K562 (cell line): Measurements from ENCODE around the gene ZNF564. TPM values are rescaled to one million over a fixed set of nuclear protein-coding genes. Genes with fewer than 3 reads are reported as not detected.

Experiments
- ATAC-seq: fragments of 200-7000 bp; cut with Tn5 transposase; 3 replicates; pipeline ENCODE4 v1.9.1; 2020; ENCODE audit warnings: moderate library complexity
- BruUV-seq: library from RNA; stranded (reverse); fragments of 400-500 nt; replicated peaks from 2 replicates; lab custom pipeline; 2021; lab: Mats Ljungman, UMichigan
- CTCF ChIA-PET: fragments of 300-600 bp; formaldehyde crosslinking; extraction: SDS; loops from one replicate; lab custom pipeline; 2021; ENCODE audit warnings: low intra/inter-chr PET ratio; lab: Yijun Ruan, JAX
- POLR2A ChIA-PET: fragments of 300-600, 350-650 bp; sonication (Branson Sonifier 250); formaldehyde crosslinking; extraction: SDS; loops from one replicate; lab custom pipeline; 2021; ENCODE audit warnings: antibody characterized with exemption, inconsistent platforms; lab: Yijun Ruan, JAX
- DNase-seq, 4 experiments: peaks; one replicate each; pipeline versions ENCODE4 v3.0.0 to v3.0.0-alpha.2; 2011 to 2018; ENCODE audit warnings: low spot score in 3 of 4, mixed read lengths in 3 of 4; ENCODE audit errors: extremely low read depth in 1 of 4
- FAIRE-seq: peaks from 2 replicates; lab custom pipeline; 2011; peaks lifted over from hg19 to GRCh38; lab: Jason Lieb, UNC
- H2AFZ ChIP-seq: 2 replicates; pipeline ENCODE4 v1.6.0; 2011; ENCODE audit warnings: low read depth, low read length, control low read depth, inconsistent platforms
- H3K27ac ChIP-seq: fragments of 200-600 bp; 3 replicates; pipeline ENCODE4 v1.8.0; 2011; ENCODE audit warnings: low read depth, mild to moderate bottlenecking, control low read depth, inconsistent platforms, low read length, moderate library complexity, mixed read lengths; ENCODE audit errors: extremely low read depth
- H3K27me3 ChIP-seq, 2 experiments: fragments of 300-600 bp in 1 of 2; 2 replicates in 1 of 2; 3 replicates in 1 of 2; pipeline versions ENCODE4 v1.6.0 to v1.8.0; 2011; ENCODE audit warnings: inconsistent platforms in 2 of 2, low read length in 2 of 2, mild to moderate bottlenecking in 1 of 2, mixed read lengths in 1 of 2, moderate library complexity in 1 of 2; ENCODE audit not compliant: control insufficient read depth in 2 of 2, insufficient read depth in 2 of 2
- H3K36me3 ChIP-seq: fragments of 300-600 bp; 3 replicates; pipeline ENCODE4 v1.8.0; 2011; ENCODE audit warnings: mild to moderate bottlenecking, low read length, inconsistent platforms; ENCODE audit not compliant: control insufficient read depth, insufficient read depth
- H3K4me1 ChIP-seq, 2 experiments: fragments of 200-600 bp in 1 of 2; replicated peaks in 1 of 2; 2 replicates in 1 of 2; 3 replicates in 1 of 2; pipeline versions ENCODE4 v1.5.1 to v1.8.0; 2011; ENCODE audit warnings: inconsistent platforms in 2 of 2, low read length in 2 of 2, mild to moderate bottlenecking in 1 of 2, mixed read lengths in 1 of 2, moderate library complexity in 1 of 2; ENCODE audit not compliant: control insufficient read depth in 2 of 2, insufficient read depth in 2 of 2
- H3K4me2 ChIP-seq: 2 replicates; pipeline ENCODE4 v1.6.1; 2011; ENCODE audit warnings: low read length, control low read depth, inconsistent platforms, mixed read lengths; ENCODE audit not compliant: insufficient read depth
- H3K4me3 ChIP-seq: fragments of 200-600 bp; sonication (generic), shearing (Covaris generic); 2 replicates; pipeline ENCODE4 v1.5.1; 2016; ENCODE audit warnings: control low read depth, inconsistent platforms
- H3K79me2 ChIP-seq: fragments of 200-600 bp; 3 replicates; pipeline ENCODE4 v1.8.0; 2011; ENCODE audit warnings: low read length, inconsistent platforms; ENCODE audit not compliant: control insufficient read depth, insufficient read depth
- H3K9ac ChIP-seq, 2 experiments: 2 replicates each; pipeline versions ENCODE4 v1.6.0 to v1.6.1; 2011; ENCODE audit warnings: low read depth in 2 of 2, low read length in 2 of 2, control low read depth in 1 of 2, inconsistent platforms in 1 of 2, mild to moderate bottlenecking in 1 of 2, mixed read lengths in 1 of 2; ENCODE audit not compliant: insufficient read depth in 1 of 2
- H3K9me1 ChIP-seq: one replicate; pipeline ENCODE4 v1.6.0; 2011; ENCODE audit warnings: inconsistent platforms, mild to moderate bottlenecking, low read length, moderate library complexity; ENCODE audit not compliant: control insufficient read depth, insufficient read depth
- H3K9me3 ChIP-seq: replicated peaks from 2 replicates; pipeline ENCODE4 v1.5.1; 2011; ENCODE audit warnings: low read depth, low read length, inconsistent platforms; ENCODE audit not compliant: control insufficient read depth, insufficient read depth
- H4K20me1 ChIP-seq: replicated peaks from 2 replicates; pipeline ENCODE4 v1.6.1; 2011; ENCODE audit warnings: low read length, inconsistent platforms, mixed read lengths; ENCODE audit not compliant: control insufficient read depth, insufficient read depth
- CBFA2T3 ChIP-seq: fragments of 450-650 bp; IDR thresholded peaks from 2 replicates; pipeline ENCODE4 v1.6.1; 2017
- CBX3 ChIP-seq, 2 experiments: IDR thresholded peaks; 1 replicate in 1 of 2; 2 replicates in 1 of 2; pipeline ENCODE4 v1.6.1; 2012; ENCODE audit warnings: inconsistent platforms in 2 of 2, low read length in 2 of 2, borderline replicate concordance in 1 of 2, control low read depth in 1 of 2
- FIP1L1 ChIP-seq: fragments of 200-400 bp; formaldehyde crosslinking; IDR thresholded peaks from 2 replicates; pipeline ENCODE4 v1.6.1; 2018; ENCODE audit warnings: mild to moderate bottlenecking, low read depth, low read length; ENCODE audit not compliant: poor library complexity, severe bottlenecking
- HOXB6 ChIP-seq: fragments of 250-450 bp; sonication (Bioruptor Pico); IDR thresholded peaks from 2 replicates; pipeline ENCODE4 v1.5.1; 2022; ENCODE audit warnings: mild to moderate bottlenecking, borderline replicate concordance
- IFI16 ChIP-seq: fragments of 250-450 bp; sonication (Bioruptor Pico); IDR thresholded peaks from 2 replicates; pipeline ENCODE4 v2.1.2; 2022; ENCODE audit warnings: mild to moderate bottlenecking, inconsistent platforms
- JUND ChIP-seq, 2 experiments: IDR thresholded peaks; 2 replicates in 1 of 2; 3 replicates in 1 of 2; pipeline ENCODE4 v1.6.1; 2011; ENCODE audit warnings: borderline replicate concordance in 2 of 2, low read depth in 2 of 2, low read length in 2 of 2, improper control_type of control experiment in 1 of 2, missing biosample characterization in 1 of 2, missing genetic modification characterization in 1 of 2, missing genetic modification reagents in 1 of 2
- MCM5 ChIP-seq: fragments of 450-650 bp; IDR thresholded peaks from 2 replicates; pipeline ENCODE4 v1.6.1; 2016; ENCODE audit warnings: low read depth
- MCM7 ChIP-seq, 2 experiments: fragments of 450-650 bp; IDR thresholded peaks; 2 replicates each; pipeline ENCODE4 v1.6.1; 2016 to 2018
- RBM39 ChIP-seq: fragments of 200-400 bp; formaldehyde crosslinking; optimal IDR thresholded peaks from 2 replicates; pipeline ENCODE3; 2018; ENCODE audit warnings: low read depth, low read length
- SOX6 ChIP-seq: fragments of 450-650 bp; IDR thresholded peaks from 2 replicates; pipeline ENCODE4 v1.6.1; 2014; ENCODE audit warnings: mild to moderate bottlenecking
- ZBTB26 ChIP-seq: fragments of 450-650 bp; formaldehyde crosslinking; IDR thresholded peaks from 2 replicates; pipeline ENCODE4 v1.4.0; 2022; ENCODE audit warnings: missing genetic modification characterization
- ZNF134 ChIP-seq: fragments of 250-450 bp; sonication (Bioruptor Pico); conservative IDR thresholded peaks from 2 replicates; pipeline ENCODE4 v1.4.0; 2020
- WGBS: fragments of 100-300 bp; shearing (Covaris generic); methylation state at CpG from one replicate; pipeline ENCODE4 v1.1.6; 2016; ENCODE audit warnings: low coverage, mixed read lengths; ENCODE audit not compliant: insufficient coverage; ENCODE audit errors: missing lambda C conversion rate; 5-methylcytosine and 5-hydroxymethylcytosine counted together
- in situ Hi-C: fragments of 300-500 bp; cut with MboI; formaldehyde crosslinking; loops from 4 replicates; pipeline ENCODE4 v1.15.0; 2018; ENCODE audit warnings: inconsistent platforms, mixed read lengths
- intact Hi-C: fragments of 100-400 bp; cut with micrococcal nuclease; formaldehyde crosslinking; loops from 2 replicates; pipeline ENCODE4 v1.14.2; 2022
- polyA plus RNA-seq, 8 experiments: library from polyadenylated mRNA; depleted of rRNA in 4 of 8; stranded (reverse) in 5 of 8; unstranded in 3 of 8; fragments of >200 nt; fragmentation: Nextera tagmentation in 2 of 8; fragmentation: Illumina TruSeq in 1 of 8; extraction: Ambion mirVana in 2 of 8; extraction: Trizol in 1 of 8; gene quantifications; 2 replicates each; pipeline versions ENCODE4 v1.2.1 to v1.2.3, GENCODE V29; 2011 to 2014; ENCODE audit warnings: inconsistent platforms in 1 of 8, missing spikeins in 1 of 8
- total RNA-seq, 7 experiments: library from RNA; depleted of rRNA in 6 of 7; stranded (reverse); fragments of >200 nt in 6 of 7; fragmentation: Illumina TruSeq in 2 of 7; extraction: Trizol in 2 of 7; gene quantifications; 2 replicates each; pipeline versions ENCODE4 v1.2.1 to v1.2.3, GENCODE V29; 2011 to 2021; ENCODE audit warnings: low replicate concordance in 1 of 7

Gene ZNF564
- total and polyA plus RNA-seq, 9 of the 15 experiments (the other 6 are each of a cell fraction or from before 2014, with no cell fraction given): 1.4 to 8.1 (median 5.6) TPM

GRCh38 chr19:12574036-12574435, 22.8 kb upstream of the ZNF564 start:
- FAIRE-seq (no peak), DNase-seq (no peak), ATAC-seq (no peak)
- Histone ChIP-seq H3K4me2 (no peak overlapping the region), H4K20me1 (no peaks in the 10 kb centered on the region), H3K79me2 (no peaks in the 10 kb centered on the region), H2AFZ (no peak overlapping the region), H3K27me3 (no peaks in the 10 kb centered on the region), H3K9me1 (no peaks in the 10 kb centered on the region), H3K4me3 (no peak overlapping the region), H3K36me3 (no peaks in the 10 kb centered on the region; the same call in 2 of the 3 replicates), H3K9ac (no peak overlapping the region), H3K4me1 (no peaks in the 10 kb centered on the region; a peak in 1 of 5 replicates), H3K27ac (no peak overlapping the region), H3K9me3 (peaks cover 1% of the 10 kb centered on the region; the same call in 1 of the 2 replicates)
- WGBS: 45% methylated on average over 7 of the region's 7 CpGs
- no TSS peak for BruUV-seq
- in situ Hi-C loops: no loop called here
- ChIA-PET CTCF (no interaction called here), POLR2A (no interaction called here)
- TF ChIP-seq FIP1L1: no peak
- TF ChIP-seq MCM7 (IDR thresholded peaks at IDR 0.05): no peak
- no peak for TF ChIP-seq SOX6
- TF ChIP-seq CBFA2T3: no peak
- no peak for TF ChIP-seq MCM5
- no peak for TF ChIP-seq HOXB6 (CRISPR knock-in tag)
- TF ChIP-seq JUND (IDR thresholded peaks at IDR 0.05; ENCODE audit: borderline replicate concordance, low read depth, low read length): no peak
- TF ChIP-seq JUND (tag; IDR thresholded peaks at IDR 0.05; ENCODE audit: borderline replicate concordance, low read depth, low read length): no peak
- TF ChIP-seq ZNF134 (CRISPR knock-in tag): no peak
- no peak for TF ChIP-seq IFI16 (CRISPR knock-in tag)
- TF ChIP-seq RBM39: no peak
- TF ChIP-seq CBX3 (IDR thresholded peaks at IDR 0.05; ENCODE audit: borderline replicate concordance in 1 of 2, low read length in 2 of 2): no peak
- TF ChIP-seq ZBTB26 (CRISPR knock-in tag): no peak
- intact Hi-C loops: no loop called here
